Measurements from ENCODE around the gene DCHS2.

Gene DCHS2

GRCh38 chr4:154441124-154441523, 50.5 kb downstream of the DCHS2 start:
- DNase-seq = no peak

GRCh38 chr4:154439224-154439623, 52.4 kb downstream of the DCHS2 start:
- no peak for DNase-seq

GRCh38 chr4:154435895-154436294, 55.7 kb downstream of the DCHS2 start:
- DNase-seq = no peak

- no peak for DNase-seq
These were observed 58.1 kb downstream of the DCHS2 start for GRCh38 chr4:154433543-154433942.

- DNase-seq = no peak
These were observed 62.4 kb downstream of the DCHS2 start for GRCh38 chr4:154429176-154429575.

- DNase-seq = no peak
These were observed 64.5 kb downstream of the DCHS2 start for GRCh38 chr4:154427149-154427548.

DNA sequence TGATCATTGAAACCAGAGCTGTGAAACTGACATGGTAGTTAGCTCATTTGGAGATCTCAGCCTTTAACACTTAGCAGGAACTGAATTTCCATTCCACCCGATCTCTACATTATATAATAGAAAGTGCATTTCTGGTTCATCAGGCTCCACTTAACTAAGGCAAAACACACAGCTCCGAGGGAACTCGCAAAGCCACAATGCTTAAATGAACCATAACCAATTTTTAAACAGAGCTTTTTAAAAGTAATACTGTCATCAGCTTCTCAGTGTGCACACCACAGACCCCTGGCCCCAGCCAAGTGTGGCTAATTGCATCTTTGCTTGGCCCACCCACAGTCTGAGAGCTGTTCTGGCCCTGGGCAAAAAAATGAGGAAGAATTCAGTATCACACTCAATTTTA, 66.1 kb downstream of the DCHS2 start:
- no peak for DNase-seq

DNA sequence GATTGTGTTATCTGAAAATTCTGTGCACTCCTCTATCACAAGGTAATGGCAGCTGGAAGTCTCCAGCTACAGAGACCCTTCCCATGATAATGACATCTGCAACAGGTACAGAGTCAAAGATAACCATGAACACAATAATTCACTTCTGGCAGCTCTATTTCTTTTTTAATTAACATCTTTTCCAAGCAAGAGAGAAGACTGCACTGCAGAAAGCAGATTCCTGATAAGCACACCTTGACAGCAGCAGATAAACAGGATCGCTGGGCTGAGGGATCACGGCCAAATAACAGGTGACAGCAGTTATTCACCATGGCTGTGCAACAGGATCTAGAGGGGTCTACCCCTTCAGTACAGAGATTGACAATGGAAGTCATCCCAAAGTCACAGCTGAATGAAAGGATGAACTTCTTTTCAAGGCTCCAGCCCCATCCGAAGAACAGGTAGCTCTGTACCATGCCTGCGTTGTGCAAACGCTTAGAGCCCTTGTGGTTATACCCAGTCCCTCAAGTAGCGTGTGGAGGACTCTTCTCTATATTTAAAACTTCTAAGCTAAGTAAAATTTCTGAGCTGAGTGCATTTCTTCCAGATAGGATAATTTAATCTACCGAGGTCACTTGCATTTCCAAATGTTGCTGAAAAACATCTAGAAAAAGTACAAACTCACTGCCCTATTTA, 66.7 kb downstream of the DCHS2 start:
- no peak for DNase-seq

GRCh38 chr4:154422152-154422551, 69.4 kb downstream of the DCHS2 start:
- DNase-seq = no peak

DNA sequence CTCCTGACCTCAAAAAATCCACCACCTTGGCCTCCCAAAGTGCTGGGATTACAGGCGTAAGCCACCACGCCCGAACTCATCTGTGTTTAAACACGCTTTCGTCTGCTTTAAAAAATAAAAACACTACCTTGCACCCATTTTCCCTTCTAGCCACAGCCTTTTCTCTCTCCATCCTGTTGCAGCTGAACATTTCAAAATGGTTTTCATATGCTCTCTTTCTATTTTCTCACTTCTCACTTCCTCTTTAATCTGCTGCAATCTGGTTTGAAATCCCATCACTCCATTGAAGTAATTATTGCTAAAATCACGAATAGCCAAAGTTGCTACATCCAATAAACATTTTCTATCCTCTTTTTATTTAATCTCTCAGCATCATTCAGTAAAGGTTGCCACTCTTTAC, 70.0 kb downstream of the DCHS2 start:
- no peak for DNase-seq

DNA sequence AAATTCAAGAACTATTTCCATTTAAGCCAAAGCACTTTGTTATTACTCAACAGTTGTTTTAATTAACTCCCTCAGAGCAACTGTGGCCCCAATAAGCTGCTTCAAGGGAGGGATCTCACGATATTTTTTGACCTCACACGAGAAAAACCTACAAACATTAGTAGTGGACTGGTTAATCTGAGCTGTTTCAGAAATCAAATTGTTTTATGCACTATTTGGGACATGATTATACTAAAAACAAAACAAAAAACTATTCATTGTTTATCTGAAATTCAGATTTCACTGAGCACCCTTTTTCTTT, 74.3 kb downstream of the DCHS2 start:
- no peak for DNase-seq

DNA sequence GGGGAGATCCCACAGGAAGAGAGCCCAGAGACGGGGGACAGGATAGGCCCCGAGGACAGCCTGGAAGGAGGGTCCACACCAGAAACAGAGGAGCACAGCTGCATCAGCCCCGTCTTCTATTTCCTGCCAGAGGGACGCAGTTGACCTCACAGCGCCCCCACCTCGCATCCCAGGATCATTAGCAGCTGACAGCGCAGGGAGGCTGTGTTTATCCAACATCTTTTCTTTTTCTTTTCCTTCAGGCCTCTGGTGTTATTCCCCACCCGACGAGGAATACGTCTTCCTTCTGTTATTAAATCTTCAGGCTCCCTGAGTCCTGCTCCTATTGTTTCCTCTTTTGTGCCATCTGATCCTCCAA, 75.4 kb downstream of the DCHS2 start:
- no peak for DNase-seq

- no peak for DNase-seq
These were observed 76.3 kb downstream of the DCHS2 start for GRCh38 chr4:154415313-154415712.

- no peak for DNase-seq
These were observed 76.8 kb downstream of the DCHS2 start for GRCh38 chr4:154414796-154415195.

DNA sequence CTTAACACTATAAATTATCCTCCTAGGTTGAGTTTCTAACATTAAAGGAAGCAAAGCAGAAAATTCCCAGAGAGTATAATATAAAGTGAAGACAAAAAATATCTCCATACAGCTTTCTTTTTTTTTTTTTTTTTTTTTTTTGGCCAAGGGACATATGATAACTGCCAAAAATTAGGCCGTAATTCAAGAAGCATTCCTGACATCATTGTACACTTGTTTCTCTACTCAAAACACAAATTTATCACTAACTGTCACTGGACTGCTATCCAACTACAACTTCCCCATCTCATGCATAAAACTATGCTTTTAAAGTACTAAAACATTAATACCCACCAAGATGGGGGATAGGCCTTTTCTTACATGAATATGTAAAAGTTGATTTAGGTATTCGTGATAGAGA, 77.2 kb downstream of the DCHS2 start:
- DNase-seq = no peak

- DNase-seq = no peak
These were observed 84.2 kb downstream of the DCHS2 start for GRCh38 chr4:154407443-154407842.

DNA sequence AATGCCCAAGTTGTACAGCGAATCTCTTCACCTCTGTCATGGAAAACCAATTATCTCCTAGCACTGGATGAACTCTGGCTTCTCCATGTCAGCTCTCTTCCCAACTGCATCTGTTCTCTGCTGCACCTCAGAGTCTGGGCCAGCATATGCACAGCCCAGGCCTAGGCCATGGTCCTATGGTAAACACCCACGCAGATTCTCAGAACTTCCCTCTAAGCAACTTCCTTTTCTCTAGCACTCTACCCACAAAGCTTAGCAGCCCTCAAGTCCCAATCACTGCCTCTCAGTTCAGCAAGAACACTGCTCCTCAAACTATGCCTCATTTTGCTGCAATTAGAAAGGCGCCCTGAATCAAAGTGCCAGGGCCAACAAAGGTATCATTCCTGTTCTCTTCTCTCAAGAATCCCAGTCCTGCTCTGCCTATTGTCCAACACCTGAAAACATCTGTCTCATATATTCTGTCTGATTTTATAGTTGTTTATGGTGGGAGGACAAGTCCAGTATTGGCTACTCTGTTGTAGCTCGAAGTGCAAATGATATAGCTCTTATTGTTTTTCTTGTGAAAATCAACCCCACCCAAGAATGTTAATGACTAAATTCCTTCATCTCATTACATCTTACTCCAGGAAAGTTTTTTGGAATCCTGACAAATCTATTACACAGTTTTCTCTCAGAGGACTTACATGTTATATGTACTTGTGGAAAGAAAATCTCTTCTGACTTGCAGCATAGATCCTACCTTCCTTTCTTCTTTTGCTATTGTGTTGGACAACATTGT, 85.4 kb downstream of the DCHS2 start:
- DNase-seq = no peak

GRCh38 chr4:154399259-154399974, 92.2 kb downstream of the DCHS2 start:
- no peak for DNase-seq

GRCh38 chr4:154390324-154390723, 101.3 kb downstream of the DCHS2 start:
- no peak for DNase-seq

DNA sequence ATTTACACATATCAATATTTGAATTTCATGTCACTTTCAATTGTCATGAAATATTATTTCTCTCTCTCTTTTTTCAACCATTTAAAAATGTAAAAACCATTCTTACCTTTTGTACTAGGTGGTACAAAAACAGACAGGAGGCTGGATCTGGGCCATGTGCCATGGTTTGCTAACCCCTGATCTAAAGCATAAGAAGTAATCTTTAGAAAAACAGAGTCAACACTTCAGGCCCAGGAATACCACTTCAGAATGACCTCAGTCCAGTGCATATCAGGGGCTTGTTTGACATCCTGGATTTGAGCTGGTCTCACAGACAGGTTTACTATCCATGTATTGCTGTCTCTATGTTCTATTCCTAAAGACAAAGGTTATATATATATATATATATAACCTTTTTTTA, 102.5 kb downstream of the DCHS2 start:
- no peak for DNase-seq

- no peak for DNase-seq
These were observed 107.6 kb downstream of the DCHS2 start for GRCh38 chr4:154384012-154384411.

- no peak for DNase-seq
These were observed 115.1 kb downstream of the DCHS2 start for GRCh38 chr4:154376486-154376885.

- DNase-seq = no peak
These were observed 123.5 kb downstream of the DCHS2 start for GRCh38 chr4:154368060-154368459.

- DNase-seq = no peak
These were observed 123.9 kb downstream of the DCHS2 start for GRCh38 chr4:154367659-154368058.
